GM19324 (cell line): Measurements from ENCODE around the gene TSKU.
"Not testable (repeated sequence)": the region's sequence is repeated elsewhere in the genome, so short reads cannot be mapped to it uniquely, and the experiment has no call there.

Source experiments
- ATAC-seq: cut with Tn5 transposase; IDR thresholded peaks from one replicate; pipeline ENCODE4 v1.9.1; 2021; ENCODE audit warnings: mild to moderate bottlenecking, moderate library complexity; ENCODE audit not compliant: unreplicated experiment, low FRiP score

TSKU gene

GRCh38 chr11:76787271-76787670 lies 4.1 kb downstream of the TSKU start:
- no peak for ATAC-seq

GRCh38 chr11:76787911-76788596 lies 4.9 kb downstream of the TSKU start:
- no peak for ATAC-seq

GRCh38 chr11:76788661-76789442 lies 5.7 kb downstream of the TSKU start:
- no peak for ATAC-seq

GRCh38 chr11:76789443-76789719 lies 6.2 kb downstream of the TSKU start:
- ATAC-seq: no peak

- ATAC-seq: no peak
Measured at GRCh38 chr11:76790251-76790650, 7.1 kb downstream of the TSKU start.

- ATAC-seq: not testable (repeated sequence)
Measured at GRCh38 chr11:76791002-76791770, 8.0 kb downstream of the TSKU start.

- no peak for ATAC-seq
Measured at GRCh38 chr11:76791861-76792260, 8.7 kb downstream of the TSKU start.

GRCh38 chr11:76792505-76793264 lies 9.5 kb downstream of the TSKU start:
- no peak for ATAC-seq

GRCh38 chr11:76793391-76794291 lies 10.5 kb downstream of the TSKU start:
- ATAC-seq: no peak

- no peak for ATAC-seq
Measured at GRCh38 chr11:76794371-76795289, 11.5 kb downstream of the TSKU start.

GRCh38 chr11:76795290-76795935 lies 12.3 kb downstream of the TSKU start:
- no peak for ATAC-seq

GRCh38 chr11:76795936-76796441 lies 12.8 kb downstream of the TSKU start:
- no peak for ATAC-seq

GRCh38 chr11:76796511-76797198 lies 13.5 kb downstream of the TSKU start:
- no peak for ATAC-seq

- no peak for ATAC-seq
Measured at GRCh38 chr11:76797341-76798201, 14.4 kb downstream of the TSKU start.

- no peak for ATAC-seq
Measured at GRCh38 chr11:76798202-76798581, 15.0 kb downstream of the TSKU start.

- no peak for ATAC-seq
Measured at GRCh38 chr11:76798671-76799065, 15.5 kb downstream of the TSKU start.
